ENCODE data around the gene MEGF9. TPM values are rescaled to one million over a fixed set of nuclear protein-coding genes. Genes with fewer than 3 reads are reported as not detected.
A peak's percentile ranks its signal among the peaks of the same experiment; 100 is the strongest.

The MEGF9 gene
- total and polyA plus RNA-seq, 2 of the 13 experiments (the other 11 are each of a cell fraction or from before 2014, with no cell fraction given), result 3.1 to 3.3 TPM

DNA sequence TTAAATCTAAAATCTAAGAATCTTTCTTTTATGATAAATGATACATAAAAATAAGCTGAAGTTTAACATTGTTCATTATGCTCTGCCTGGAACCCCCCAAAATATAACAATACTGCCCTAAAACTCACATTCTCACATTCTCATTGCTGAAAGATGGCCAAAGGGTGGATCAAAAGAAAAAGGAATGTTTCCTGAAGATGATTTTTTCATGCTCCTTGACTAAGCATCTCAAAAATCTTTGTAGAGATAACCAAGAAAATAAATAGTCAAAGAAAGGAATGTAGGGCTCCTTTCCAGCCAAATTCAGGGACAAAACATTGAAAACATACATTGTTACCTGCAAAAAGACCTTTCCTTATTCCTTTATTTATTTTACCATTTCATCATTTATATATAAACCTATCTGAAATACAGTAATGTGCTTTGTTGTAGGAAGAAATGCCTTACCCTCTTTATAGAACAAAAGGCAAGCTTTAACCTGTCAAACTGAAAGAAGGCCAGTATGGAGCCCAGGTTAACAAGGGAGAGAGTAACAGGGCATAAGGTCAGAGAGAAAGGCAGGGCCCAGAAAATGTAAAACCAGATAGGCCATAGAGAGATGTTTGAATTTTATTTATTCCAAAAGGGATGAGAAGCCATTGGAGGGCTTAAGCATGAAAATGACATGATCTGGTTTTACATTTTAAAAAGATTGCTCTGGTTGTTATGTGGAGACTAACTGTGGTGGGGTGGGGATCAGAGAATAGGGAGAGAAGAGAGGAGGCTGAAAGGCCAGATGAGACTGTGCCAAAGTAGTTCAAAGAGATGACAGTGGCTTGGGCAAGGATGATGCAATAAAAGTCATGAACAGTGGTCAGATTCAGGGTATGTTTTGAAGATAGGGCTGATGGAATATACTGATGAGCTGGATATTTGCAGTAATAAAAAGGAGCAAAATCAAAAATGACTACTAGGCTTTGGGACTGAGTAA, 97.0 kb downstream of the MEGF9 start (continued):
- no peak for TF ChIP-seq CBX5 (CRISPR knock-in tag; IDR thresholded peaks at IDR 0.05; ENCODE audit: borderline replicate concordance)
- TF ChIP-seq ZC3H13 (CRISPR knock-in tag; IDR thresholded peaks at IDR 0.05), result no peak
- no peak for TF ChIP-seq ATAD3A (CRISPR knock-in tag; IDR thresholded peaks at IDR 0.05)
- no peak for TF ChIP-seq ZKSCAN5 (CRISPR knock-in tag; IDR thresholded peaks at IDR 0.05)
- TF ChIP-seq KLF13 (CRISPR knock-in tag; IDR thresholded peaks at IDR 0.05), result no peak
- peak; percentile 70 for TF ChIP-seq ATF7 (IDR thresholded peaks at IDR 0.05)
- TF ChIP-seq ATF7 (CRISPR knock-in tag; IDR thresholded peaks at IDR 0.05), result no peak
- TF ChIP-seq, protein P1, sequence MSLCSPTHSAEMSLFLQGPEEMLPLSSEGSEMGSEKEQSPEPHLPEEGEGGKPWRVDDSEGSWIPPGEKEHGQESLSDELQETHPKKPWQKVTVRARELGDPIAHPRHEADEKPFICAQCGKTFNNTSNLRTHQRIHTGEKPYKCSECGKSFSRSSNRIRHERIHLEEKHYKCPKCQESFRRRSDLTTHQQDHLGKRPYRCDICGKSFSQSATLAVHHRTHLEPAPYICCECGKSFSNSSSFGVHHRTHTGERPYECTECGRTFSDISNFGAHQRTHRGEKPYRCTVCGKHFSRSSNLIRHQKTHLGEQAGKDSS (CRISPR knock-in tag; IDR thresholded peaks at IDR 0.05; ENCODE audit: borderline replicate concordance, low read depth), result no peak
- TF ChIP-seq, protein P2, sequence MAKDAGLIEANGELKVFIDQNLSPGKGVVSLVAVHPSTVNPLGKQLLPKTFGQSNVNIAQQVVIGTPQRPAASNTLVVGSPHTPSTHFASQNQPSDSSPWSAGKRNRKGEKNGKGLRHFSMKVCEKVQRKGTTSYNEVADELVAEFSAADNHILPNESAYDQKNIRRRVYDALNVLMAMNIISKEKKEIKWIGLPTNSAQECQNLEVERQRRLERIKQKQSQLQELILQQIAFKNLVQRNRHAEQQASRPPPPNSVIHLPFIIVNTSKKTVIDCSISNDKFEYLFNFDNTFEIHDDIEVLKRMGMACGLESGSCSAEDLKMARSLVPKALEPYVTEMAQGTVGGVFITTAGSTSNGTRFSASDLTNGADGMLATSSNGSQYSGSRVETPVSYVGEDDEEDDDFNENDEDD (CRISPR knock-in tag; IDR thresholded peaks at IDR 0.05; ENCODE audit: borderline replicate concordance), result no peak
- no peak for TF ChIP-seq MED1 (CRISPR knock-in tag; IDR thresholded peaks at IDR 0.05)
- TF ChIP-seq, protein P3, sequence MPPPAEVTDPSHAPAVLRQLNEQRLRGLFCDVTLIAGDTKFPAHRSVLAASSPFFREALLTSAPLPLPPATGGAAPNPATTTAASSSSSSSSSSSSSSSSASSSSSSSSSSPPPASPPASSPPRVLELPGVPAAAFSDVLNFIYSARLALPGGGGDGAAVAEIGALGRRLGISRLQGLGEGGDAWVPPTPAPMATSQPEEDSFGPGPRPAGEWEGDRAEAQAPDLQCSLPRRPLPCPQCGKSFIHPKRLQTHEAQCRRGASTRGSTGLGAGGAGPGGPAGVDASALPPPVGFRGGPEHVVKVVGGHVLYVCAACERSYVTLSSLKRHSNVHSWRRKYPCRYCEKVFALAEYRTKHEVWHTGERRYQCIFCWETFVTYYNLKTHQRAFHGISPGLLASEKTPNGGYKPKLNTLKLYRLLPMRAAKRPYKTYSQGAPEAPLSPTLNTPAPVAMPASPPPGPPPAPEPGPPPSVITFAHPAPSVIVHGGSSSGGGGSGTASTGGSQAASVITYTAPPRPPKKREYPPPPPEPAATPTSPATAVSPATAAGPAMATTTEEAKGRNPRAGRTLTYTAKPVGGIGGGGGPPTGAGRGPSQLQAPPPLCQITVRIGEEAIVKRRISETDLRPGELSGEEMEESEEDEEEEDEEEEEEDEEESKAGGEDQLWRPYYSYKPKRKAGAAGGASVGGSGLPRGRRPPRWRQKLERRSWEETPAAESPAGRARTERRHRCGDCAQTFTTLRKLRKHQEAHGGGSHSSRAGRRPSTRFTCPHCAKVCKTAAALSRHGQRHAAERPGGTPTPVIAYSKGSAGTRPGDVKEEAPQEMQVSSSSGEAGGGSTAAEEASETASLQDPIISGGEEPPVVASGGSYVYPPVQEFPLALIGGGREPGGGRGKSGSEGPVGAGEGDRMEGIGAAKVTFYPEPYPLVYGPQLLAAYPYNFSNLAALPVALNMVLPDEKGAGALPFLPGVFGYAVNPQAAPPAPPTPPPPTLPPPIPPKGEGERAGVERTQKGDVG (CRISPR knock-in tag; IDR thresholded peaks at IDR 0.05; ENCODE audit: borderline replicate concordance), result no peak
- TF ChIP-seq FOSL2 (CRISPR knock-in tag; IDR thresholded peaks at IDR 0.05), result 0 out of 2 replicates have a peak, but pooled peaks have one; percentile 20
- TF ChIP-seq ZNF572 (CRISPR knock-in tag; IDR thresholded peaks at IDR 0.05), result no peak
- no peak for TF ChIP-seq ZNF224 (CRISPR knock-in tag; IDR thresholded peaks at IDR 0.05)
- TF ChIP-seq NFRKB (IDR thresholded peaks at IDR 0.05), result no peak
- no peak for TF ChIP-seq ZNF143 (CRISPR knock-in tag; IDR thresholded peaks at IDR 0.05)
- no peak for TF ChIP-seq ZKSCAN8 (CRISPR knock-in tag; IDR thresholded peaks at IDR 0.05; ENCODE audit: borderline replicate concordance)
- peak; percentile 88 for TF ChIP-seq CEBPG (CRISPR knock-in tag; IDR thresholded peaks at IDR 0.05)
- TF ChIP-seq ZNF550 (CRISPR knock-in tag; IDR thresholded peaks at IDR 0.05; ENCODE audit: borderline replicate concordance), result no peak
- TF ChIP-seq, protein P4, sequence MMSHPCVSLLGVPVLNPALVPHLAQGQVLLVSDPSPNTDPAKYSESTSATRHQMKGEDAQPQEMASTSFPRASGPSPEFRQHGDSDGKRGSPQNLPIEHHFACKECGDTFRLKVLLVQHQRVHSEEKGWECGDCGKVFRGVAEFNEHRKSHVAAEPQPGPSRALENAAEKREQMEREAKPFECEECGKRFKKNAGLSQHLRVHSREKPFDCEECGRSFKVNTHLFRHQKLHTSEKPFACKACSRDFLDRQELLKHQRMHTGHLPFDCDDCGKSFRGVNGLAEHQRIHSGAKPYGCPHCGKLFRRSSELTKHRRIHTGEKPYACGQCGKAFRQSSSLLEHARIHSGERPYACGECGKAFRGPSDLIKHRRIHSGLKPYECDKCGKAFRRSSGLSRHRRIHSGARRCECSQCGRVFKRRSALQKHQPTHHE (CRISPR knock-in tag; IDR thresholded peaks at IDR 0.05; ENCODE audit: borderline replicate concordance), result no peak
- TF ChIP-seq, protein P5, sequence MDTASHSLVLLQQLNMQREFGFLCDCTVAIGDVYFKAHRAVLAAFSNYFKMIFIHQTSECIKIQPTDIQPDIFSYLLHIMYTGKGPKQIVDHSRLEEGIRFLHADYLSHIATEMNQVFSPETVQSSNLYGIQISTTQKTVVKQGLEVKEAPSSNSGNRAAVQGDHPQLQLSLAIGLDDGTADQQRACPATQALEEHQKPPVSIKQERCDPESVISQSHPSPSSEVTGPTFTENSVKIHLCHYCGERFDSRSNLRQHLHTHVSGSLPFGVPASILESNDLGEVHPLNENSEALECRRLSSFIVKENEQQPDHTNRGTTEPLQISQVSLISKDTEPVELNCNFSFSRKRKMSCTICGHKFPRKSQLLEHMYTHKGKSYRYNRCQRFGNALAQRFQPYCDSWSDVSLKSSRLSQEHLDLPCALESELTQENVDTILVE (CRISPR knock-in tag; IDR thresholded peaks at IDR 0.05), result no peak
- TF ChIP-seq RXRB (CRISPR knock-in tag; IDR thresholded peaks at IDR 0.05; ENCODE audit: borderline replicate concordance), result no peak
